HG02938 (cell line): Measurements from ENCODE around the gene HABP4.

Experiments
- ATAC-seq: cut with Tn5 transposase; IDR thresholded peaks from one replicate; pipeline ENCODE4 v1.9.1; 2021; ENCODE audit warnings: mild to moderate bottlenecking, moderate library complexity; ENCODE audit not compliant: unreplicated experiment

HABP4 gene

GRCh38 chr9:96515621-96516470 lies 65.9 kb downstream of the HABP4 start:
- no peak for ATAC-seq

- no peak for ATAC-seq
Observed at GRCh38 chr9:96519095-96519494, 69.1 kb downstream of the HABP4 start.

GRCh38 chr9:96519787-96520186 lies 69.8 kb downstream of the HABP4 start:
- ATAC-seq = no peak

- ATAC-seq = no peak
Observed at GRCh38 chr9:96522366-96522765, 72.4 kb downstream of the HABP4 start.

GRCh38 chr9:96523374-96523773 lies 73.4 kb downstream of the HABP4 start:
- ATAC-seq = no peak

GRCh38 chr9:96524045-96524444 lies 74.1 kb downstream of the HABP4 start:
- no peak for ATAC-seq

- ATAC-seq = no peak
Observed at GRCh38 chr9:96524764-96525163, 74.8 kb downstream of the HABP4 start.

GRCh38 chr9:96532173-96532572 lies 82.2 kb downstream of the HABP4 start:
- ATAC-seq = no peak

GRCh38 chr9:96540106-96540505 lies 90.1 kb downstream of the HABP4 start:
- ATAC-seq = no peak
